Measurements from ENCODE around the gene CLTA. TPM values are rescaled to one million over a fixed set of nuclear protein-coding genes. Genes with fewer than 3 reads are reported as not detected.
A peak's percentile ranks its signal among the peaks of the same experiment; 100 is the strongest.

The CLTA gene
- total and polyA plus RNA-seq, 2 of the 8 experiments (the other 6 are each of a cell fraction or from before 2014, with no cell fraction given): 137 to 236 TPM

DNA sequence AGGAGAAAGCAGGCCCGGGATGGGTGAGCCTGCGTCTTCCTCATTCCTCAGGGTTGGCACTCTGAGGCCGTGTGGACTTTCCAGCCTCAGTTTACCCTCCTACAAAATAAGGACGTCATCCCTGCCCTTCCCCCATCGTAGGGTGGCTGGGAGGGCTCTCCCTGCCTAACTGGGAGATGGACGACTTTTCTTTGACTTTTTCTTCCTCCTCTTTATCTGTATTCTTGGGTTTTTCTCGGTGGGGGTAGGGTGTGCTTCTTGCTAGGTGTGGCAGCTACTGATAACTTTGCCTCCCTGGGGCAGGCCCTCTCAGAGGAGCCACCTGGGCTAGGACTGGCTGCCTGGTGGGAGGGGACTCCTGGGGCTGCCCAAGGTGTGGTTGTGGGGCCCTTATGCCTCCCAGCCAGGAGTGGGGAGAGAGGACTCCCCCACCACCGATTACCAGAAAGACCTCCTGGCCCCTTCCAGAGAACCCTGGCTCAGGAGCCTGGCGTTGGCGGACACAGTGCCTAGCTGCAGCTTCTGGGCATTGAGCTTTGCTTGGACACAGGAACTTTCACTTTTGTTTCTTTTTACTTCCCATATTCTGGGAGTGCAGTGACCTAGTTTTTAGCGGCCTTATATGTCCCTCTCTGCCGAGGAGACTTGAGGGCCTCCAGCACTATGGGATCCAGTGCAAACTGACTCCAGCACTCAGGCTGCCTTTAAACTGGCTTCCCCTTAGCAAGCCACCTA lies 48.0 kb upstream of the CLTA start:
- Histone ChIP-seq H3K23me2 (ENCODE audit: low read depth, low read length) (peaks cover 4% of the 10 kb centered on the region; the same call in 1 of the 2 replicates), H2BK15ac (ENCODE audit: low read length) (no peak overlapping the region), H2BK120ac (replicated peaks; ENCODE audit: low read depth, low read length) (no peak overlapping the region), H3K4ac (replicated peaks; ENCODE audit: insufficient read length, low read depth, low read length) (no peak overlapping the region), H3K36me3 (ENCODE audit: control insufficient read depth in 2 of 4, insufficient read depth in 4 of 4, low read length in 3 of 4) (no peaks in the 10 kb centered on the region; a peak in 1 of 8 replicates), H4K8ac (ENCODE audit: extremely low read depth, insufficient read depth, low read length) (no peak overlapping the region), H3K23ac (ENCODE audit: insufficient read length) (no peak overlapping the region), H3K14ac (ENCODE audit: insufficient read length) (no peak overlapping the region), H3K4me2 (ENCODE audit: insufficient read depth in 1 of 2, low read depth in 2 of 2, low read length in 2 of 2) (no peak overlapping the region), H2BK5ac (ENCODE audit: low read depth, low read length) (no peak overlapping the region), H3K56ac (replicated peaks; ENCODE audit: insufficient read length, low read depth, low read length) (no peak overlapping the region), H3K9me3 (ENCODE audit: insufficient read depth in 2 of 2, low read depth in 1 of 2, low read length in 1 of 2) (peaks cover 0 to 7% of the 10 kb centered on the region in 2 experiments; a peak in 2 of 4 replicates), H4K5ac (ENCODE audit: insufficient read length, low read depth, low read length) (no peak overlapping the region), H2BK12ac (ENCODE audit: low read depth, low read length) (no peak overlapping the region), H3K27ac (ENCODE audit: low read depth, low read length) (no peak overlapping the region), H3K4me3 (ENCODE audit: extremely low read depth in 1 of 4, insufficient read depth in 2 of 4, low read depth in 3 of 4, low read length in 4 of 4) (no peak overlapping the region), H3K79me1 (ENCODE audit: low read depth, low read length) (no peaks in the 10 kb centered on the region), H3K4me1 (replicated peaks in 1 of 4; ENCODE audit: control insufficient read depth in 3 of 4, insufficient read depth in 4 of 4, low read length in 3 of 4) (0 out of 7 replicates have a peak, but pooled peaks cover 0 to under 1% (median 0%) of the 10 kb centered on the region in 4 experiments), H2BK20ac (ENCODE audit: low read length) (no peak overlapping the region), H3K18ac (ENCODE audit: extremely low read depth, low read length) (peak overlapping the region; percentile 7; the same call in 1 of the 2 replicates), H3K27me3 (replicated peaks in 1 of 4; ENCODE audit: control insufficient read depth in 3 of 4, extremely low read depth in 1 of 4, insufficient read depth in 3 of 4, low read length in 3 of 4) (peaks cover 11 to 22% (median 16%) of the 10 kb centered on the region in 4 experiments), H4K20me1 (replicated peaks in 1 of 2; ENCODE audit: control insufficient read depth in 1 of 2, insufficient read depth in 2 of 2, low read length in 2 of 2) (peaks cover 3 to 6% of the 10 kb centered on the region in 2 experiments), H3K79me2 (ENCODE audit: control insufficient read depth in 1 of 2, insufficient read depth in 2 of 2, low read length in 2 of 2) (no peaks in the 10 kb centered on the region), H2AFZ (ENCODE audit: low read length) (no peak overlapping the region), H4K91ac (replicated peaks; ENCODE audit: insufficient read length, low read length) (no peak overlapping the region), H2AK5ac (ENCODE audit: low read depth, low read length) (no peak overlapping the region), H3K9ac (replicated peaks in 1 of 4; ENCODE audit: extremely low read depth in 1 of 4, low read depth in 3 of 4, low read length in 3 of 4) (no peak overlapping the region)
- 86% methylated on average over 11 of the region's 12 CpGs; no CpG with 5 or more reads in 1 of the 2 experiments for WGBS, 2 experiments (ENCODE audit: extremely low coverage in 1 of 2, insufficient coverage in 1 of 2, insufficient read length in 1 of 2, insufficient replicate concordance in 2 of 2, low coverage in 1 of 2, low lambda C conversion rate in 2 of 2, missing lambda C conversion rate in 1 of 2)
- ChIA-PET POLR2A (ENCODE audit: partially characterized antibody) (interaction anchor here (3.7 kb wide), 1 partner anchor 22 kb away, joined by 19 read pairs; no protein-coding TSS in a partner anchor), CTCF (ENCODE audit: partially characterized antibody) (interaction anchor here (0.5 to 6.7 kb wide), 8 partner anchors 8 to 104 kb away, joined by 3 to 58 read pairs (median 8); partner anchors contain the start of gene CCIN)
- DNase-seq (ENCODE audit: low read depth in 1 of 2, low spot score in 2 of 2) (no peak), FAIRE-seq (no peak)
- no peak for TF ChIP-seq TBP (IDR thresholded peaks at IDR 0.05; ENCODE audit: low read depth, low read length)
- no peak for TF ChIP-seq GABPA (IDR thresholded peaks at IDR 0.05; ENCODE audit: borderline replicate concordance, insufficient read depth, low read length)
- TF ChIP-seq SIRT6 (IDR thresholded peaks at IDR 0.05; ENCODE audit: low read length): no peak

Data from H1 (cell line).